SKM-1 (cell line): ENCODE data around the gene ARHGAP6.

Source experiments
- DNase-seq: peaks from one replicate; lab custom pipeline; 2025; ENCODE audit not compliant: unreplicated experiment; lab: John Stamatoyannopoulos, UW

ARHGAP6 gene

DNA sequence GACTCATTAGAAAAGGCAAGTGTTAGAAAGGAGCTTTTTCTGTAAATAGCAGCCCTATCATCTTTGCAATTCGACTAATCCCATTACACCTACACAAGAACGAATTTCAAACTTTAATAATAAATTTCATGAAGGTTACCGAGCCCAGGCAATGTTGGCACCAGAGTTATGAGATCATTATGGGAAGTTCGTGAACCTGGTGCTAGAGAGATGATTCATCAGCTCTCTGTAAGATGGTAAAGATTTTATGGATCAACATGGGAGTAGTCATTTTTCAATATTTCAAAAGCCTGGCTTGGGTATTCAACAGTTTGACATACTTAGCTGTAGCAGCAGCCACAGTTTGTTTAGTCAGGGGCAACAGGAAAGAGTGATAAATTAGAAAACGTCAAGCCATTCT lies 336.7 kb downstream of the ARHGAP6 start:
- no peak for DNase-seq

GRCh38 chrX:11328134-11328533 lies 337.6 kb downstream of the ARHGAP6 start:
- no peak for DNase-seq

DNA sequence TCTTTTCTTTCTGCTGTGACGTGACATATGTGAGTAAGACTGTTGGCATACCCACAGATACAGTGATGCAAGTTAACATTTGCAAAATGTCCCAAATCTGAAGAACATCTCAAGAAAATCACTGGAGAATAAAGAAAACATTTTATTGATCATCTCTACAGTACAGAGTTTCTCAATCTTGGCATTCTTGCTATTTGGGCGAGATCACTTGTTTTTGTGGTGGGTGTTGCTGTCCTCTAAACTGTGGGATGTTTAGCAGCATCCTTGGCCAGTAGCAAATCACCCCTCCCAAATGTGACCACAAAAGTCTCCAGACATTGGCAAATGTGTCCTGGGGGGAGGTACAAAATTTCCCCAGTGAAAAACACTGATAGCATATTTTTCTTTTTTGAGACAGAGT lies 343.7 kb downstream of the ARHGAP6 start:
- DNase-seq = no peak

DNA sequence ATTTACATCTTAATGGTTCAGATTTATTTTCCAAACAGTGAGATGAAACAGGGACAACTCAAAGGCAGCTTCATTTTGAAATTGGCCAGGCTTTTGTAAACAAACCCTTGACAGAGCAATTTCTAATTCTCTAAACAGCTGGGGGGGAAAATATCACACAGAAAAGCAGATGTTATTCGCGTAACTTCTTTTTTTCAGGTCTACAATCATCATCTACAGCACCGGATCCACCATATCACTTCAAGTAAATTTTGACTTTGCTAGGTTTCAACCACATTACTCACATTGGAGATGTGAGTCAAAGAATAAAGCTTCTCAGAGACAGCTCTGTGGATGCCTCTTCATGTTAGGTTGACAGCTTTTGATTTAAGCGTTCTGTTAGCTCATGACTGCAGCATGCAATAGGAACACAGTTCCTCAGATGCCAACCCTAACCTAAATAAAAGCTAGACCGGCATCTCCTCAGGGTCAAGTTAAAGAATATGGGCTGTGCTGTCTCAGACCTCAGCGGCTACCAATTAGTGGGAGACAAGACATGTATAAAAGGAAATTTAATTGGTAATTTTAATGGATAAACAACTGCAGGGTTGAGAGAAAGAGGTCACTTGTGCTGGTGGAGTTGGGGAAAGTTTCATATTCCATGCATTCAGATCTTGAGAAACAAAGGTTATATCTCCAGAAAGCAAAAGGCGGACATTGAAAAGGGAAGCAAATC lies 345.8 kb downstream of the ARHGAP6 start:
- no peak for DNase-seq

- no peak for DNase-seq
Measured at GRCh38 chrX:11311706-11312105, 354.0 kb downstream of the ARHGAP6 start.

DNA sequence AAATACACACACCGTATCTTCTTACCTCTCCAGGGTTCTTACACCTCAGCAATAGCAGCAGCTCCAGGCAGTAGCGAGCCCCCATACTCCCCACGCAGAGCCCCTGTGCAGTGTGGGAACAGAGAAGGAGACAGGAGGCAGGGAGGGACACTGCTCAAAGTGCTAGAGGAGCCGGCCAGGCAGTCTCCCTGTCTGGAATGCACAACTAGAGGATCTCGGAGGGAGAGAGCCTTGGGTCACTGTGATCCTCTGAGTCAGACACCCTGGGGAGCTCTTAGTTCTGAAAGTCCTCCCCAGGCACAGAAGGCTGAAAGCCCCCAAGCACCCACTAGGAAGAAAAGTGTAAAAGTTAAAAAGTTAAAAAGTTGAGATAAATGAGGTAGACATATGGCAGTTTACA lies 356.5 kb downstream of the ARHGAP6 start:
- DNase-seq = no peak

GRCh38 chrX:11305641-11306040 lies 360.1 kb downstream of the ARHGAP6 start:
- no peak for DNase-seq

DNA sequence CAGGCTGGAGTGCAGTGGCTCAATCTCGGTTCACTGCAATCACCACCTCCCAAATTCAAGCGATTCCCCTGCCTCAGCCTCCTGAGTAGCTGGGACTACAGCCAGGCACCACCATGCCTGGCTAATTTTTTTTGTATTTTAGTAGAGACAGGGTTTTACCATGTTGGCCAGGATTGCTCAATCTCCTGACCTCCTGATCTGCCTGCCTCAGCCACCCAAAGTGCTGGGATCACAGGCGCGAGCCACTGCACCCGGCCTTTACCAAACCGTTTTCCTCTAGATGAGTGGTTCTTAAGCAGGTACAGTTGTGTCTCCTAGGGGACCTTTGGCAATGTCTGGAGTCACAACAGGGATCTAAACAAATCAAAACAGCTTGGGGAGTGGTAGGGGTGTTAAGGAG lies 360.9 kb downstream of the ARHGAP6 start:
- no peak for DNase-seq

GRCh38 chrX:11298600-11298999 lies 367.1 kb downstream of the ARHGAP6 start:
- no peak for DNase-seq

GRCh38 chrX:11296051-11296450 lies 369.7 kb downstream of the ARHGAP6 start:
- DNase-seq = no peak

DNA sequence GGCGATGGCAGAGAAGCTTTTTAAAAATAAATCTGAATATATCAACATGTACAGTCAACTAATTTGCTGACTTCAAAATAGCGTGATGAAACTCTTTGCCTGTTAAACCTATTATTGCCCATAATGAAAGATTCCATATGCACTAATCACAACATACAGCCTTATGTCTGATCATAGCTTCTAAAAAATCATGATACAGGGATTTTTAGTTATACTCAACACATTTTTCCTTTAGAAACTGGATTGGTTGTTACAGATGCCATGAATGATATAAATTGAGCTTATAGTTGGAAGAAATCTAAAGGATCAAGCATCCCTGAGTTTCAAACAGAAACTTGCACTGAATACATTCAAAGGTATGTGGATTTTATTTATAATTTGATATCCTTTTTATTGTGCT lies 372.6 kb downstream of the ARHGAP6 start, which contains the start of gene AMELX:
AMELX (plus strand) TSS at position 301 of the 400 bp plus-strand sequence. CDS start 1,376 bp downstream, outside the sequence.
- DNase-seq = no peak

- no peak for DNase-seq
Measured at GRCh38 chrX:11290416-11291102, 375.2 kb downstream of the ARHGAP6 start.

DNA sequence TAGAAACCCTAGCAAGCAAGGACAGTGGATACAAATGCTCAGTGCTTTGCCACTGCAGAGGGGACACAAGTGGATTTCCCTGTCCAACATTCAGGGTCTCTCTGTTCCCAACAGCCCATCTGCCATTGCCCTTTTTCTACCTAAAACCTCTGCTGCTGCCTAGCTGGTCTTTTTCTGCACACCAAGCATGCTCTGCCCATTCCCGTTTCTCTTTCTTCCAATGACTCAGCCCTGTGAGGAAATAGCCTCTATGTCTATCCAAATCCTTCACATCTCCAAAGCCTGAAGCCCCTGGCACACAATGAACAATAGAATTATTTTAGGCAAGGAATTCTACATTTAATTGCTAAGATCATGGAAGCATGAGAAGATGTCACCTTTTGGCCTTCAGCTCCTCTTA lies 378.2 kb downstream of the ARHGAP6 start:
- DNase-seq = no peak

DNA sequence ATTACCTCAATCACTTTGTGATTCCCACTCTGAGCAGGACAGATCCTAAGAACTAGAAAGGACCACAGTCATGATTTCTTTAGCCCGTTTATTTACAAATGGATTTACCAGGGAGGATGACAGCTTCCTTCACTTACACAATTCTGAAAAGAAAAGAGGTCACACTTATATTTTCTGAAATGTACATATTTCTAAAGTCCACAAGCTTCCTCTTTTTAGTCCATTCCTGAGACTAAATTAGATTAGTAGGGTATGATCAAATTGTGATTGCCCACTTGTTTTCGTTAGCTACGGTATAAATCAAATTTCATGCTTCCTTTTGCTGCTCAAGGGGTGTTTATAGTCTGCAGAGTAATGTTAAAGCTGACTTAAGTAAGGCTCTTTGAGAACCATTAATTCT lies 380.1 kb downstream of the ARHGAP6 start:
- no peak for DNase-seq

GRCh38 chrX:11282043-11282442 lies 383.7 kb downstream of the ARHGAP6 start:
- no peak for DNase-seq

DNA sequence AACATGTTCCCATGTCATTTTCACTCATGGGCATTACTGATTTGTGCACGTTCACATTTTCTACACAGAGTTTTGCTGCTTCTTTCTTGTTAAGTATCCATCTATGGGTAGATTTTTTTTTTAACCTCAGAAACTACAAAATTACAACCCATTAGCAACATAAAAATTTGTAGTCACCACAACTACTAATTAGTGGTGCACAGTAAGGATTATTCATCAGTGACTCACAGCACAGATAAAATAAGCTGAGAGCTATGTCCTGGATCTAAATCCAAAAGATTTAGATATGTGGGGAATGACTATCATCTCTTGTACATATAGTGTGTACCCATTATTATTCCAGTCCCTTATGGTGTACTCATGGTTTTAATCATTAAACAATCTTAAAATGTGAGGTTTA lies 392.2 kb downstream of the ARHGAP6 start:
- DNase-seq = no peak

- DNase-seq = no peak
Measured at GRCh38 chrX:11272863-11273262, 392.9 kb downstream of the ARHGAP6 start.

- no peak for DNase-seq
Measured at GRCh38 chrX:11272290-11272689, 393.4 kb downstream of the ARHGAP6 start.

GRCh38 chrX:11269996-11270395 lies 395.7 kb downstream of the ARHGAP6 start:
- DNase-seq = no peak

GRCh38 chrX:11269006-11269405 lies 396.7 kb downstream of the ARHGAP6 start:
- no peak for DNase-seq

GRCh38 chrX:11267425-11267824 lies 398.3 kb downstream of the ARHGAP6 start:
- no peak for DNase-seq

GRCh38 chrX:11266573-11267003 lies 399.1 kb downstream of the ARHGAP6 start:
- DNase-seq = no peak

DNA sequence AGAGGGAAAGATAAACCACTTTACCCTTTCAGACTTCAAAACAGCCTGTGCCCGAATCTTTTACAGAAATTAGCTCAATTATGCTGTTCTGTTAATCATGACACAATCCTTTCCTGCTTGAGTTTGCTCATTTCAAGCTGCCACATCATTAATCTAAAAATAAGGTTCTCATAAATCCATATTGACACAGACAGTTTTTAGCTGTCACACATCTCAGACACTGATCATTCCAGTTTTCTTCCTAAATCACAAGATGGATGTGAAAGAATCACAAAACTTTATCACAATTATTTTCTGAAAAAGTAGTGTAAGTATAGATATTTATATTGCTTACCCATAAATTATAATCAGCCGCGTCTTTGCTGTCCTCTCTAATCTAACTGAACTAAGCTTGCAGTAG lies 400.4 kb downstream of the ARHGAP6 start:
- DNase-seq = no peak
